Measurements from ENCODE around the gene KDM1B.
"Not testable (repeated sequence)": the region's sequence is repeated elsewhere in the genome, so short reads cannot be mapped to it uniquely, and the experiment has no call there.

Gene KDM1B

GRCh38 chr6:18189196-18189595 lies 34.0 kb downstream of the KDM1B start:
- DNase-seq: no peak

- DNase-seq: no peak
Measured at GRCh38 chr6:18192026-18192425, 36.8 kb downstream of the KDM1B start.

GRCh38 chr6:18203786-18204185 lies 48.6 kb downstream of the KDM1B start:
- DNase-seq: no peak

GRCh38 chr6:18204691-18205090 lies 49.5 kb downstream of the KDM1B start:
- DNase-seq: no peak

- no peak for DNase-seq
Measured at GRCh38 chr6:18206591-18206990, 51.4 kb downstream of the KDM1B start.

- DNase-seq: no peak
Measured at GRCh38 chr6:18207438-18207837, 52.2 kb downstream of the KDM1B start.

GRCh38 chr6:18207949-18208348 lies 52.7 kb downstream of the KDM1B start:
- DNase-seq: no peak

- DNase-seq: not testable (repeated sequence)
Measured at GRCh38 chr6:18208778-18209177, 53.6 kb downstream of the KDM1B start.

GRCh38 chr6:18209539-18210197 lies 54.4 kb downstream of the KDM1B start:
- DNase-seq: no peak

- DNase-seq: no peak
Measured at GRCh38 chr6:18210707-18211106, 55.5 kb downstream of the KDM1B start.

GRCh38 chr6:18211338-18211737 lies 56.1 kb downstream of the KDM1B start:
- no peak for DNase-seq

GRCh38 chr6:18212231-18212630 lies 57.0 kb downstream of the KDM1B start:
- no peak for DNase-seq

GRCh38 chr6:18213439-18213838 lies 58.2 kb downstream of the KDM1B start:
- no peak for DNase-seq

GRCh38 chr6:18214003-18214402 lies 58.8 kb downstream of the KDM1B start:
- no peak for DNase-seq

- no peak for DNase-seq
Measured at GRCh38 chr6:18215436-18215835, 60.2 kb downstream of the KDM1B start.

- no peak for DNase-seq
Measured at GRCh38 chr6:18216411-18216810, 61.2 kb downstream of the KDM1B start.

- no peak for DNase-seq
Measured at GRCh38 chr6:18218233-18218632, 63.0 kb downstream of the KDM1B start.

- DNase-seq: no peak
Measured at GRCh38 chr6:18219591-18219990, 64.4 kb downstream of the KDM1B start.

- DNase-seq: no peak
Measured at GRCh38 chr6:18221288-18221615, 66.0 kb downstream of the KDM1B start.

GRCh38 chr6:18226451-18227105 lies 71.4 kb downstream of the KDM1B start:
- peak; percentile 65 for DNase-seq

GRCh38 chr6:18227166-18227565 lies 71.9 kb downstream of the KDM1B start:
- DNase-seq: not testable (repeated sequence)

- not testable (repeated sequence) for DNase-seq
Measured at GRCh38 chr6:18228590-18228989, 73.4 kb downstream of the KDM1B start.

GRCh38 chr6:18231856-18232255 lies 76.6 kb downstream of the KDM1B start:
- not testable (repeated sequence) for DNase-seq

GRCh38 chr6:18233770-18234169 lies 78.5 kb downstream of the KDM1B start:
- DNase-seq: not testable (repeated sequence)

- DNase-seq: no peak
Measured at GRCh38 chr6:18234564-18234963, 79.3 kb downstream of the KDM1B start.
